Stimulated activated naive CD8-positive, alpha-beta T cell treated with anti-CD3 and anti-CD28 coated beads, Interleukin-15, Interleukin-2, amounts not matched to agents 100 ng/mL and 50 ng/mL, for 24 hours (primary cell): ENCODE results near the gene EDA.

Source experiments
- H3K27ac Mint-ChIP-seq: one replicate; pipeline ENCODE4 v1.8.0; 2021; ENCODE audit warnings: mild to moderate bottlenecking, mixed read lengths
- H3K27me3 Mint-ChIP-seq: one replicate; pipeline ENCODE4 v1.8.0; 2021; ENCODE audit warnings: mixed read lengths
- H3K36me3 Mint-ChIP-seq: one replicate; pipeline ENCODE4 v1.8.0; 2021; ENCODE audit warnings: low read depth, mixed read lengths
- H3K4me1 Mint-ChIP-seq: one replicate; pipeline ENCODE4 v1.8.0; 2021; ENCODE audit warnings: low read depth, mixed read lengths
- H3K4me3 Mint-ChIP-seq: one replicate; pipeline ENCODE4 v1.8.0; 2021; ENCODE audit warnings: mild to moderate bottlenecking, mixed read lengths
- H3K9me3 Mint-ChIP-seq: one replicate; pipeline ENCODE4 v1.8.0; 2021; ENCODE audit warnings: mixed read lengths

Gene EDA

DNA sequence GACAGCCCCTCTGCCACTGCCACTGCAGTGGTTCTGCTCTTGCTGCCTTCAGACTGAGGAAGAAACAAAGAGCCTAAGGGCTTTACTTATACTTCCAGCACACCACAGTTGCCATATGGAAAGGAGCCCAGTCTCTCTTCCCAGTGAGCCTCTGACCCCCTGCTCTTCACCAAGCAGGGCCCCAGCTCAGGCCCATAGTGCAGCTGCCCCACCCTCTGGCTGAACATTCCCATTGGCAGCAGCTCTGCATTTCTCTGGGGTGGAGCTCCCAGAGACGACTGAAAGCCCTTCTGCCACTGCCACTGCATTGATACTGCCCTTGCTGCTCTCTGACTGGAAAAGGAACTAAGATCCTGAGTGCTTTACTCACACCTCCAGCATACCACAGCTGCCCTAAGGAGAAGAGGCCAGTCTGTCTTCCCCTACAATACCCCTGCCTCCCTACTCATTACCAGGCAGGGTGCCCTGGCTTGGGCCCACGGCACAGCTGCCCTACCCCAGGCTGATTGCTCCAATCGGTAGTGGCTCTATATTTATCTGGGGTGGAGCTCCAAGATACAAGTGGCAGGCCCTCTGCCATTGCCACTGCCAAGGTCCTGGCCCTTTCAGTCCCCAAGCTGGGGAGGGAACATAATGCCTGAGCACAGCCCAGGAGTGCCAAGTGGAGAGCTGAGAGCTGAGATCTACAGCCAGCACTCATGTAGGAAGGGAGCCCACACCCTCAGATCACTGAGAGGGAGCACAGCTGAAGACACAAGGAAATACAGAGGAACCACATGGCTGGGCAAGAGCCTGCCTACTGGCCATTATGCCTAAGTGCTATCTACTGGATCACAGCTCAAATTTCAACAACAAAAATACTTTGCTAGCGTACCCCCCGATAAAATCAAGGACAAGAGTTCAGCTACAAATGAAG, 397.8 kb downstream of the EDA start:
- H3K27ac Mint-ChIP-seq, result no peak overlapping the region
- no peaks in the 10 kb centered on the region for H3K27me3 Mint-ChIP-seq
- no peak overlapping the region for H3K4me3 Mint-ChIP-seq
- no peaks in the 10 kb centered on the region for H3K36me3 Mint-ChIP-seq
- no peaks in the 10 kb centered on the region for H3K9me3 Mint-ChIP-seq
- peaks cover 16% of the 10 kb centered on the region for H3K4me1 Mint-ChIP-seq

DNA sequence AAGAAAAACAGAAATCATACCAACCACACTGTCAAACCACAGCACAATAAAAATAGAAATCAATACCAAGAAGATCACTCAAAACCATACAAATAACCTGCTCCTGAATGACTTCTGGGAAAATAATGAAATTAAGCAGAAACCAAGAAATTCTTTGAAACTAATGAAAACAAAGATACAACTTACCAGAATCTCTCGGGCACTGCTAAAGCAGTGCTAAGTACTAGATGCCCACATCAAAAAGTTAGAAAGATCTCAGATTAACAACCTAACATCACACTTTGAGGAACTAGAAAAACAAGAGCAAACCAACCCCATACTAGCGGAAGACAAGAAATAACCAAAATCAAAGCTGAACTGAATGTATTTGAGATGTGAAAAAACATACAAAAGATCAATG, 400.6 kb downstream of the EDA start:
- no peak overlapping the region for H3K27ac Mint-ChIP-seq
- H3K9me3 Mint-ChIP-seq, result no peaks in the 10 kb centered on the region
- no peaks in the 10 kb centered on the region for H3K27me3 Mint-ChIP-seq
- H3K4me3 Mint-ChIP-seq, result no peak overlapping the region
- H3K4me1 Mint-ChIP-seq, result peaks cover 16% of the 10 kb centered on the region
- H3K36me3 Mint-ChIP-seq, result no peaks in the 10 kb centered on the region

DNA sequence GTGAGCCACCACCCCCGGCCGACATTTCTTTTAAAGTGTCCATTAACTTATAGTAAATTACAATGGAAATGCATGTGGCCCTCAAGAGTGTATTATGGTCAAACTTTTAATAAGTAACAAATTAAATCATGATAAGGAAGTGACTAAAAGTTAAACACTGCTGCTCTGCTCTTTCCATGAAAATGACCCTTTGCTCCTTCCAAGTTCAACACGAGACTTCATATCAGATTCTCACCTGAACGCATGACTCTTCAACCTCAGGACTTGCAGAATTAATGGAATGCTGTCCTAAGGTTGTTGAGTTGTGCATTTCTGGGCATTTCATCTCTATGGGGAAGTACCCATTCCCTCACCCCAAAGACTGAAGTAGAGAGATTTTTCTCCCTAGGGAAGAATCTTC, 406.7 kb downstream of the EDA start:
- Mint-ChIP-seq H3K9me3 (no peaks in the 10 kb centered on the region), H3K36me3 (no peaks in the 10 kb centered on the region), H3K4me3 (no peak overlapping the region), H3K4me1 (peaks cover 18% of the 10 kb centered on the region), H3K27ac (no peak overlapping the region), H3K27me3 (no peaks in the 10 kb centered on the region)

DNA sequence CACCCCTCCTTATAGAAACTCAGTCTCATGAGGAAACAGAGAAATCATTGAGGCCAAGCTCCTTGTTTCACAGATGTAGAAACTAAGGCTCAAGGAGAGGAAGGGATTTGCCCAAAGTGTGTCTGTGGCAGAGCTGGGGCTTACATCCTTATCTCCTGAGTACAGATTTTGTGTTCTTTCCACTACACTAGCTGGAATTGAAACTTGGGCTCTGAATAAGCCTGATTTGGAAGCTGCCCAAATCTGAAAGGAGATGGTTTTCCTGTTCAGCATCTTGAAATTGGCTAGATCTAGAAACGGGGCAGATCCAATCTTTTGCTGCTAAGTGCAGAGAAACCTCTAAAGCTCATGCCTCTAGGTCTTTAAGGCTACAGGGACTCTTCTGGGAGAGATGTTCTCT, 409.6 kb downstream of the EDA start:
- peaks cover 3% of the 10 kb centered on the region for H3K27me3 Mint-ChIP-seq
- H3K36me3 Mint-ChIP-seq, result no peaks in the 10 kb centered on the region
- no peak overlapping the region for H3K27ac Mint-ChIP-seq
- H3K4me3 Mint-ChIP-seq, result no peak overlapping the region
- peaks cover 18% of the 10 kb centered on the region for H3K4me1 Mint-ChIP-seq
- H3K9me3 Mint-ChIP-seq, result no peaks in the 10 kb centered on the region

DNA sequence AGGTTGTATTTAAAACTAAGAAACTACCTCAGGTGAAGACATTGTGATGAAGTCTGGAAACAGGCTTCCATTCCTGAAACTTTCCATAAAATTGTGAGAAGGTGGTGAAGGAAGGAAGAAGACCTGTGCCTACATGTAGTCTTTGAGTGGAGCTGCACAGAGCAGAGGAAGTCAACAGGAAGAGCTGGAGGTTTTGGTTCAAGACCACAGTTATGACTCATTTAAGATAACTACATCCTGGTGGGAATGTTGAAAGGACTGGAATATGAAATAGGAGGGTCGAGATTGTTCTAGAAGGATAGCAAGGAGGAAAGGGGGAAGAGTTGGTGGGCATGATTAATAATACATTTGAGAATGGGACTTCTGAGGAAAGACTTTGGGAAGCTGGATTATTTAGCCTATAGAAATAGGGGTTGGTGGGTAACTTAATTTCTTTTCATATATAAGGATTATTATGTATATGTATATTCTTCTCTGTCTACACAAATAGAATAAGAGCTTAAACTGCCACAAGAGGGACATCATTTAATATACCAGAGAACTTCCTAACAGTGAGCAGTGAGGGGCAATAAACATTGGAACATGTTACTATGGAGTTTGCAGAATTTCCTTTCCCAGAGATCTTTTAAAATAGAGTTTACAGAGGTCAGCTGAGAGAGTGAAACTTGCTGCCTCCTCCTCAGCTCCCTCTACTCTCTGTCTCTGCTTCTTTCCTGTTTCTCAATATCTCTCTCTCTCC, 410.4 kb downstream of the EDA start:
- H3K4me1 Mint-ChIP-seq, result peaks cover 18% of the 10 kb centered on the region
- no peaks in the 10 kb centered on the region for H3K36me3 Mint-ChIP-seq
- no peak overlapping the region for H3K4me3 Mint-ChIP-seq
- peaks cover 3% of the 10 kb centered on the region for H3K27me3 Mint-ChIP-seq
- no peak overlapping the region for H3K27ac Mint-ChIP-seq
- H3K9me3 Mint-ChIP-seq, result no peaks in the 10 kb centered on the region

DNA sequence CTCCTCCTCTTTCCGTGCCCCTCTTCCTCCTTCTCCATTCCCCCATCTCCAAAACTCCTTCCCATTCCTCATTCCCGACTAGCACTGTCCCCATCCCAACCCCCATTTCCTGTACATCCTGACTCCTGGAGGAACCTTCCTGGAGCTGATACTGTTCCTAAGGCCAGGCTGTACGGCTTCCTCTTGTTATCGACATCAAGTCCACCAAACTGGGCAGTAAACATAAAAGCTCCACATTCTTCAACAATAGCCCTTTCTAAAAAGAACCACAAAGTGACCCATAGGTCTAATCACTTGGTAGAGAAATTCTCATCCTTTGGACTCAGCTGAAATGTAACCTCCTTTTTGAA, 410.9 kb downstream of the EDA start:
- Mint-ChIP-seq H3K36me3 (no peaks in the 10 kb centered on the region), H3K4me1 (peaks cover 18% of the 10 kb centered on the region), H3K27ac (no peak overlapping the region), H3K9me3 (no peaks in the 10 kb centered on the region), H3K27me3 (peaks cover 3% of the 10 kb centered on the region), H3K4me3 (no peak overlapping the region)

DNA sequence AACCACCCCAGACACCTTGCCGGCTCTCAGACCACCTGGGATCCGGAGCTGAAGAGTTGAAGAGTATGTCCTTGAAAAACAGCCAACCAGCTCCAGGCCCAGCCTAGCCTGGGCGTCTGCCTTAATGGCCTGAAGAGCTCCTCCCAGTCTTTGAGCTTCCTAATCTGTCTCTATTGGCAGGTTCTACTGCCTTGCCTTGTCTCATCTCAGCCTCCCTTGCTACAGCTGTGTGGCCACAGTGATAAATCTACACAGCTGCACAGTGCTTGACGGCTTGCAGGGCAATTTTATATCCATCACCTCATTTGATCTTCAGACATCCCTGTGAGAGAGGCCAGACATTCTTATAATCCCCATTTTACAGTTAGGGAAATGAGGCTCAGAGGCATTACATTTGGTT, 413.9 kb downstream of the EDA start:
- Mint-ChIP-seq H3K4me1 (peaks cover 18% of the 10 kb centered on the region), H3K4me3 (no peak overlapping the region), H3K27ac (no peak overlapping the region), H3K27me3 (peaks cover 3% of the 10 kb centered on the region), H3K9me3 (no peaks in the 10 kb centered on the region), H3K36me3 (no peaks in the 10 kb centered on the region)

DNA sequence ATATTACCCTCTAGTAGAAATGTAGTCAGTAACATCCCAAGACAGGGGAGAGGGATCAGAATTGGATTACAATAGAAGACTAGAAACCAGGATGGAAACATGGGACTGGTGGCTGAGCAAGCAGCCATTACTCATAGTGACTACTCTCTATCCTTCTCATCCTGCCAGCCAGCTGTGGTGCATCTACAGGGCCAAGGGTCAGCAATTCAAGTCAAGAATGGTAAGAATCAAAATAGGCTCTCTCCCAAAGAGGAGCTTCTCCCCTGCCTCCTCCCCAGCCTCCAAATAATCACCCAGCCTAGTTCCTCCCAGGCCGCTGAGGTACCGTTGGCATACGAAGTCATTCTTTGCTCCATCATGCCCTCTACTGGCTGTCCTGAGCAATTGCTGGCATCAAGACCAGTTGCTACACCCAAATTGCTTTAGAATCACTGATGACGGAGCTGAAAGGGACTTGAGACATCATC, 414.4 kb downstream of the EDA start:
- Mint-ChIP-seq H3K4me1 (peaks cover 18% of the 10 kb centered on the region), H3K9me3 (no peaks in the 10 kb centered on the region), H3K27ac (no peak overlapping the region), H3K4me3 (no peak overlapping the region), H3K36me3 (no peaks in the 10 kb centered on the region), H3K27me3 (peaks cover 3% of the 10 kb centered on the region)

DNA sequence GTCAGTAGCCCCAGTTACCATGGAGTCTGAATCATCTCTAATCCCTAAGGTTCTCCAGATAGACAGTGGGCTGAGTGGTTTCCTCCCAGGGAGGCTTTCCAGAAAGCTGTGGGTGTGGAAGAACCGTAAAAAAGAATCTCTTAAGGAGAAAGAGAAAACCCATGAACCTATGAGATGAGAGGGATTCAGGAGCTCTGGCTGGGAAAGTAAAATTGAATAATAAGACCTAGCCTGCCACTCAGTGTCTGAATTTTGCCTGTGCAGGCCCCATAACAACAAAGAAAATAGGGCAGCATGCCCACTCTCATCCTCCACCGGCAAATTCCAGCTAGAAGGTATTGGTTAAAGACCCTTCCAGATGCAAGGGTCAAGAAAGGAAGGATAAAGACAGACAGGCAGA, 416.9 kb downstream of the EDA start:
- H3K4me1 Mint-ChIP-seq, result no peaks in the 10 kb centered on the region
- H3K27me3 Mint-ChIP-seq, result peaks cover 3% of the 10 kb centered on the region
- H3K27ac Mint-ChIP-seq, result no peak overlapping the region
- no peaks in the 10 kb centered on the region for H3K36me3 Mint-ChIP-seq
- no peak overlapping the region for H3K4me3 Mint-ChIP-seq
- no peaks in the 10 kb centered on the region for H3K9me3 Mint-ChIP-seq

DNA sequence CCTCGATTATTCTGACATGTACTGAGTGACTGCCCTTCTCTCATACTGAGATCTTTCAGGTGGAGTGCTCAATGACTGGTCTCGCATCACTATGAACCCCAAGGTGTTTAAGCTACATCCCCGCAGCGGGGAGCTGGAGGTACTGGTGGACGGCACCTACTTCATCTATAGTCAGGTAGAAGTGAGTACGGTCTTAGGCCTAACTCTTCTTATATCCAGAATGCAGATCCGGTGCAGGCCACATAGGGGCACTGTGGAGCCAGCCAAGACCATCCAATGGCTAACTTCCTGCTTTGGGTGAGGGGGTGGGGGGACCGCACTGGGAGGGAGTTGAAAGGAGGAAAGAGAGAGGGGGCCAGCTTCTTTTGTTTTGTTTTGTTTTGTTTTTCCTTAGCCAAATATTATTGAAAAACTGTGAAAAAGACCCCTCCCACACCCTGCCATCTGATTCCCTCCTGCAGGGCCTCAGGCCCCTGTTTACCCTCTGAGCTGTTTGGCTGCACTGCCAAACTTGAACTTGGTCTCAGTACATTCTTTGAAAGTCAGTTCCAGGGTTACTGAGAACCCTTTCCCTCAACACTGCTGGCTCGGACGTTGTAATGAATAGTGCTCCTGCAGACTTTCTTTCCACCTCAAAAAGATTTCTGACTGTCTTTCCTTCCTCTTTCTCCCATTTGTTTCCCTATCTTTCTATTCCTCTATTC, 417.6 kb downstream of the EDA start:
- H3K27ac Mint-ChIP-seq, result no peak overlapping the region
- H3K4me3 Mint-ChIP-seq, result no peak overlapping the region
- H3K27me3 Mint-ChIP-seq, result peaks cover 3% of the 10 kb centered on the region
- H3K9me3 Mint-ChIP-seq, result no peaks in the 10 kb centered on the region
- H3K36me3 Mint-ChIP-seq, result no peaks in the 10 kb centered on the region
- H3K4me1 Mint-ChIP-seq, result no peaks in the 10 kb centered on the region

DNA sequence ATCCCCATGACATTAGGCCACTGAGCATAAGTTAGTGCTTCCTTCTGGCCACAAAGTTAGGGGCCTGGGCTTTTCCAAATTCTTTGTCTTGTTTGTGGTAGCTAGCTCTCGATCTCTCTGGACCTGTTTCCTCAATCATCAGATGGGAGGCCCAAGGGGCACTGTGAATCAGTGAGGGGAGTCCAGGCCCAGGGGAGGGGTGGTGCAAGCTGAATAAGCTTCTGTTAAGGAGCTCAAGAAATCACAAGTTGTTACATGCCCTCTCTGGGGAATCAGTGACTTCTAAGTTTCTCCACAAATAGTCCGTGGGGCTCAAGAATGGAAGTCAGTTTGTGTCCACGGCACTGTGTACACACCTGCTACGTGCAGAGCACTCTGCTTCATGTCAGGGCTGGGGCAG, 418.7 kb downstream of the EDA start:
- Mint-ChIP-seq H3K4me3 (no peak overlapping the region), H3K4me1 (no peaks in the 10 kb centered on the region), H3K36me3 (no peaks in the 10 kb centered on the region), H3K27ac (no peak overlapping the region), H3K9me3 (no peaks in the 10 kb centered on the region), H3K27me3 (peaks cover 3% of the 10 kb centered on the region)

DNA sequence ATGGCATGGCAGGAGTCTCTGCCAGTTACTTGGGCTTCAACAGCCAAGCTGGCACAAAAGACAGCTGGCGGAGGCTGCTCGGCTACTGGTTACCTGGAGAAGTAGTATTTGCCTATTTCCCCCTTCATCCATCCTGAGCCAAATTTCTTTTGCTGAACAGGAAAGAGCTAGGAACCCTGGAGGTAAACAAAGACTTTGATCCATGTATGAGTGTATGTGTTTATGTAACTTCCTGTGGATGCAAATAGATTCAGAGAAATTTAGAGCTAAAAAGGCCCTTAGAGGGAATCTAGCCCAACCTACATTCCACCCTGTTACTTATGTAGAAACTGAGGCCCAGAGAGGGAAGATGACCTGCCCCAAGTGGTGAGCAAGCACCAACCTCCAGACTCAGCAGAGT, 422.6 kb downstream of the EDA start:
- H3K9me3 Mint-ChIP-seq, result no peaks in the 10 kb centered on the region
- H3K4me1 Mint-ChIP-seq, result no peaks in the 10 kb centered on the region
- no peak overlapping the region for H3K4me3 Mint-ChIP-seq
- no peak overlapping the region for H3K27ac Mint-ChIP-seq
- H3K27me3 Mint-ChIP-seq, result no peaks in the 10 kb centered on the region
- H3K36me3 Mint-ChIP-seq, result no peaks in the 10 kb centered on the region

DNA sequence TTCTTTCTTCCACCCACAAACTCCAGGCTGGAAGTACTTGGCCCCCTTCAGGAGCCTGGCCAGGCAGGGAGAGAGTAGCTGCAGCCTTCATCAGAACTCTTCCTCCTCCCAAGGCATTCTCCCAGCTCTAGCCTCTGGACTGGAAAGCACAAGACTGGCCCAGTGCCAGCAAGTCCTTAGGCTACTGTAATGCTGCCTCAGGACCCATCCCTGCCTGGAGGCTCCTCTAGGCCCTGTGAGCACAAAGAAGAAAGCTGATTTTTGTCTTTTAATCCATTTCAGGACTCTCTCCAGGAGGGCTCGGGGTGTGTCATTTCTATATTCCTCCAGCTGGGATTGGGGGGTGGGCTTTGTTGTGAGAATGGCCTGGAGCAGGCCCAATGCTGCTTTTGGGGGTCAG, 423.0 kb downstream of the EDA start:
- H3K36me3 Mint-ChIP-seq, result no peaks in the 10 kb centered on the region
- H3K4me1 Mint-ChIP-seq, result no peaks in the 10 kb centered on the region
- H3K27me3 Mint-ChIP-seq, result no peaks in the 10 kb centered on the region
- H3K9me3 Mint-ChIP-seq, result no peaks in the 10 kb centered on the region
- no peak overlapping the region for H3K4me3 Mint-ChIP-seq
- H3K27ac Mint-ChIP-seq, result no peak overlapping the region

DNA sequence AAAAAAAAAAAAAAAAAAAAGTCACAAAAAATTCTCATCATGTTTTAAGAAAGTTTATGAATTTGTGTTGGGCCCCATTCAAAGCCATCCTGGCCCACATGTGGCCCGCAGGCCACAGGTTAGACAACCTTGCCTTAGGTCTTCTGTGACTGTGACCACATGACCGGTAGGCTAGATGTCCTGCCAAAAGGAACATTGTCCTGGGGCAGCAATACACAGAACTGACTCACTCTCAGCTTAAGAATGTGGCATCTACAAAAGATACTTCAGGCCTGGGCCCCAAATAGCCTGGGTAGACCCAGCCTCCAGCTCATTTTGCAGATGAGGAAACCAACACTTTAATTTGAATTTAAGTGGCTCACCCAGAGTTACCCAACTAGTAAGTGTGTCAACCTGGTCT, 423.8 kb downstream of the EDA start:
- no peaks in the 10 kb centered on the region for H3K4me1 Mint-ChIP-seq
- H3K4me3 Mint-ChIP-seq, result no peak overlapping the region
- no peak overlapping the region for H3K27ac Mint-ChIP-seq
- H3K27me3 Mint-ChIP-seq, result no peaks in the 10 kb centered on the region
- H3K36me3 Mint-ChIP-seq, result no peaks in the 10 kb centered on the region
- no peaks in the 10 kb centered on the region for H3K9me3 Mint-ChIP-seq

DNA sequence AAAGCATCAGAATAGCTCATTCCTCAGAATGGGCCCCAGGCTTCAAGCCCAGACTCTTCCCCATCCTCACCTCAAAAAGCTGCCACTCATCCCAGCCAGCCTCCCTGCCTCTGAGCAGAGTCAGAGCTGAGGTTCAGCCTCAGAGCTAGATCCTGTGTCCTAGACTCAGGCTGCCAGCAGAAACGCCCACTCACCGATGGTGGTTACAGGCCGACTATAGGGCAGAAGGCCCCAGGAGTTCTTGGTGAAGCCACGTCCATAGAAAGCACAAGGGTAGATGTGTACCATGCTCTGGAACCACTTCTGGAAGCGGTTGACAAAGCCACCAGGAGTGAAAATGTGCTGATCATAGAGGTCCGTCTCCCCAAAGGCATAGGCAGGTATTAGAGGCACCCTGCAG, 426.1 kb downstream of the EDA start:
- no peaks in the 10 kb centered on the region for H3K36me3 Mint-ChIP-seq
- H3K9me3 Mint-ChIP-seq, result no peaks in the 10 kb centered on the region
- H3K27me3 Mint-ChIP-seq, result no peaks in the 10 kb centered on the region
- no peak overlapping the region for H3K4me3 Mint-ChIP-seq
- H3K4me1 Mint-ChIP-seq, result no peaks in the 10 kb centered on the region
- no peak overlapping the region for H3K27ac Mint-ChIP-seq
